T-cell (primary cell): ENCODE results near the gene CEP63. TPM values are rescaled to one million over a fixed set of nuclear protein-coding genes. Genes with fewer than 3 reads are reported as not detected.

Experiments used
- ATAC-seq, 4 experiments: fragments of 200-7000 bp in 3 of 4; fragments of 150-1000 bp in 1 of 4; cut with Tn5 transposase; replicated peaks in 1 of 4; 1 replicate in 3 of 4; 2 replicates in 1 of 4; pipeline ENCODE4 v1.10.0; 2021; ENCODE audit warnings: moderate library complexity in 3 of 4, mild to moderate bottlenecking in 2 of 4, moderate number of reproducible peaks in 1 of 4
- CTCF ChIA-PET, 2 donors: fragments of 300-600 bp; sonication (Branson Sonifier 250); formaldehyde crosslinking; loops; one replicate each; lab custom pipeline; 2022; ENCODE audit warnings: antibody characterized with exemption in 2 of 2; lab: Charles Lee
- POLR2A ChIA-PET, 2 donors: fragments of 300-600 bp; sonication (Branson Sonifier 250); formaldehyde crosslinking; loops; one replicate each; lab custom pipeline; 2022; ENCODE audit warnings: antibody characterized with exemption in 2 of 2; lab: Charles Lee
- DNase-seq, 35 experiments: peaks; one replicate each; pipeline versions ENCODE4 v3.0.0 to v3.0.0-alpha.2; 2013 to 2023
- H3K27ac ChIP-seq: one replicate; pipeline ENCODE4 v1.5.1; 2013; ENCODE audit warnings: low read length
- H3K27me3 ChIP-seq, 2 experiments: replicated peaks in 1 of 2; 1 replicate in 1 of 2; 2 replicates in 1 of 2; pipeline versions ENCODE4 v1.6.1 to v1.7.0; 2013; ENCODE audit warnings: low read length in 1 of 2, mixed read lengths in 1 of 2; ENCODE audit not compliant: control insufficient read depth in 2 of 2, insufficient read depth in 2 of 2; ENCODE audit errors: extremely low read depth in 1 of 2
- H3K36me3 ChIP-seq, 2 donors: 1 replicate in 1 of 2; 2 replicates in 1 of 2; pipeline versions ENCODE4 v1.6.1 to v1.7.0; 2013; ENCODE audit warnings: low read length in 1 of 2; ENCODE audit not compliant: control insufficient read depth in 2 of 2, insufficient read depth in 1 of 2; ENCODE audit errors: extremely low read depth in 1 of 2
- H3K4me1 ChIP-seq, 2 experiments: 1 replicate in 1 of 2; 2 replicates in 1 of 2; pipeline versions ENCODE4 v1.6.1 to v1.7.0; 2013; ENCODE audit warnings: low read length in 2 of 2, mixed read lengths in 1 of 2; ENCODE audit not compliant: insufficient read depth in 2 of 2, control insufficient read depth in 1 of 2; ENCODE audit errors: extremely low read depth in 1 of 2
- H3K4me3 ChIP-seq, 2 donors: 1 replicate in 1 of 2; 2 replicates in 1 of 2; pipeline versions ENCODE4 v1.5.1 to v1.7.0; 2013; ENCODE audit warnings: mild to moderate bottlenecking in 2 of 2, low read length in 1 of 2, moderate library complexity in 1 of 2; ENCODE audit not compliant: control insufficient read depth in 1 of 2; ENCODE audit errors: extremely low read depth in 1 of 2
- H3K9me3 ChIP-seq: 2 replicates; pipeline ENCODE4 v1.7.0; 2013
- H3K27ac Mint-ChIP-seq, 2 donors: one replicate each; pipeline ENCODE4 v1.8.0; 2020 to 2021; ENCODE audit warnings: mild to moderate bottlenecking in 2 of 2, mixed read lengths in 2 of 2
- H3K27me3 Mint-ChIP-seq, 2 donors: one replicate each; pipeline ENCODE4 v1.8.0; 2021 to 2022; ENCODE audit warnings: mixed read lengths in 2 of 2
- H3K36me3 Mint-ChIP-seq: one replicate; pipeline ENCODE4 v1.8.0; 2021; ENCODE audit warnings: mixed read lengths
- H3K4me1 Mint-ChIP-seq, 3 donors: one replicate each; pipeline ENCODE4 v1.8.0; 2020 to 2022; ENCODE audit warnings: mixed read lengths in 3 of 3, mild to moderate bottlenecking in 1 of 3
- H3K4me3 Mint-ChIP-seq, 3 donors: one replicate each; pipeline ENCODE4 v1.8.0; 2020 to 2022; ENCODE audit warnings: mild to moderate bottlenecking in 3 of 3, mixed read lengths in 3 of 3, moderate library complexity in 3 of 3
- H3K9me3 Mint-ChIP-seq, 3 donors: one replicate each; pipeline ENCODE4 v1.8.0; 2020 to 2022; ENCODE audit warnings: mixed read lengths in 3 of 3
- WGBS: methylation state at CpG from one replicate; pipeline ENCODE4 v1.1.5; 2013; ENCODE audit warnings: missing lambda C conversion rate; ENCODE audit not compliant: insufficient coverage; 5-methylcytosine and 5-hydroxymethylcytosine counted together
- total RNA-seq, 35 experiments: library from RNA in 6 of 35; stranded (reverse) in 6 of 35; fragments of 120-200 nt in 1 of 35; gene quantifications; one replicate each; pipeline versions ENCODE4 v1.2.1 to v1.2.4 and lab custom pipeline; 2013 to 2026

CEP63 gene
- total RNA-seq, 5 donors from 2014 or later (not counting 1 experiment from before 2014, with no cell fraction given): 21.7 to 26.1 (median 24.6) TPM

DNA sequence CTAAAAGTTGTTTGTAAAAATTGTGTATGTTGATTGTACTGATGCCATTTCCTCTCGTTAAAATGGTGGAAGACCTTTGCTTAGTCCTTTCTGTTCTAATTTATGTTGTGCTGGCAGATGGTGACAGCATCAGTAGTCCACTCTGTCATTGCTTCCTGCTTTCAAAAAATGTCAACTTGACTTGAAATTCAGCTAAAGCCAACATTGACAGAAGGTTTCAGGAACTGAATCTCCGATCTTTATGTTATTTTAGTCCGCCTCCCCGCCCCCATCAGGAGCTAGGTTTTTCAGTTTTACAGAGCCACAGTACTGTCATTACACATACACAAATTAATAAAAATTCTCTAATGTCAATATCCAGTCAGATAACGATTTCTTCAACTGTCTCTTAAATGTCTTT lies 1.5 kb downstream of the CEP63 start:
- peak overlapping the region in 1 of 2 donors; percentile 92 for H3K4me3 ChIP-seq
- H3K4me1 ChIP-seq: peaks cover 22 to 28% of the 10 kb centered on the region in 2 experiments
- Mint-ChIP-seq H3K27me3 (no peaks in the 10 kb centered on the region), H3K36me3 (peaks cover 4% of the 10 kb centered on the region), H3K4me1 (peaks cover 60 to 76% (median 62%) of the 10 kb centered on the region in 3 donors), H3K9me3 (peaks cover 0 to 3% (median 0%) of the 10 kb centered on the region in 3 donors), H3K4me3 (peak overlapping the region; percentile 93 to 98 (median 94)), H3K27ac (peak overlapping the region; percentile 68 to 75)
- ATAC-seq (no peak), DNase-seq (no peak)
- peaks cover 0 to 5% of the 10 kb centered on the region in 2 donors for H3K36me3 ChIP-seq
- H3K9me3 ChIP-seq: no peaks in the 10 kb centered on the region
- ChIA-PET POLR2A (no interaction called here), CTCF (interaction anchor here (0.5 to 4.6 kb wide), 6 partner anchors 10 to 908 kb away, joined by 3 to 21 read pairs (median 6); no protein-coding TSS in a partner anchor)
- H3K27me3 ChIP-seq: no peaks in the 10 kb centered on the region
- WGBS: 51% methylated on average over 4 of the region's 5 CpGs
- H3K27ac ChIP-seq: peak overlapping the region; percentile 10

DNA sequence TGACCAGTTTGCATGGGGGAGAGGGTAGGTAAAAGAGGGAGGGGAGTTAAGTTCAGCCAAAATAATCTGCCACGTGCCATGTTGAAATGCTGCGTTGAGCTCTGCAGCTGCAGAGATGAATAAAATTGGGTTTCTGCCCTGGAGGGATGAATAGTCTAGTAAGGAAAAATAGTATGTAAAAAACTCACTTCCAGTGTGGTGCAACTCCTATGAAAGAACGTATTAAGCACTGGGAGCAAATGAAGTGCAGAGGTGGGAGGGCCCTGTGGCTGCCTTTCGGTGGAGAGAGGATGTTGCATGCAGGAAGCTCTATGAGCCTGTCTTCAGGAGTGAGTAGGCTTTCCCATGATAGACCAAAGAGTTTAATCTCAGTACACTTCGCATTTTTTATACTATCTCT lies 8.6 kb downstream of the CEP63 start:
- CTCF ChIA-PET: interaction anchor here in 1 of 2 donors (1.0 to 1.8 kb wide), 3 partner anchors 10 to 186 kb away, joined by 3 to 7 read pairs (median 3); no protein-coding TSS in a partner anchor
- Mint-ChIP-seq H3K4me1 (peaks cover 63 to 70% (median 67%) of the 10 kb centered on the region in 3 donors), H3K27me3 (no peaks in the 10 kb centered on the region), H3K36me3 (peaks cover 46% of the 10 kb centered on the region), H3K4me3 (no peak overlapping the region), H3K9me3 (peaks cover 0 to 3% (median 0%) of the 10 kb centered on the region in 3 donors), H3K27ac (no peak overlapping the region)
- Histone ChIP-seq H3K27ac (no peak overlapping the region), H3K36me3 (peaks cover 0 to 8% of the 10 kb centered on the region in 2 donors), H3K4me3 (no peak overlapping the region), H3K9me3 (no peaks in the 10 kb centered on the region), H3K27me3 (no peaks in the 10 kb centered on the region), H3K4me1 (peaks cover 0 to 2% of the 10 kb centered on the region in 2 experiments)
- WGBS: 93% methylated on average over 3 of the region's 5 CpGs
- DNase-seq: no peak
- ATAC-seq: no peak
- POLR2A ChIA-PET: no interaction called here

DNA sequence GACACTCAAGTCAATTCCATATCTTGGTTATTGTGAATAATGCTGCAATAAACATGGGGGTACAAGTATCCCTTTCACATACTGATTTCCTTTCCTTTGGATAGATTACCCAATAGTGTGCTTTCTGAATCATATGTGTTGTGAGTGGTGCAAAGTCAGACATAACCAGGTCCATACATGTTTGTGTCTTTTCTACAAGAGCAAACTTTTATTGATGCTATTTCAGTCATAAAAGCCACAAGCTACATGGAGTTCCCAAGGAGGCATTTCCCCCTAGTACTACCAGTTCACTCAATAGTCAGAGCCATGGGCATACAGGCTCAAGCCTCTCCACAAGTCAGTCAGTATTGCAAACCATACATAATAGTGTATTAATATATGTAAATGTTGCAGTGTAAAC lies 10.1 kb downstream of the CEP63 start:
- no peak overlapping the region for H3K4me3 Mint-ChIP-seq
- ATAC-seq: no peak

DNA sequence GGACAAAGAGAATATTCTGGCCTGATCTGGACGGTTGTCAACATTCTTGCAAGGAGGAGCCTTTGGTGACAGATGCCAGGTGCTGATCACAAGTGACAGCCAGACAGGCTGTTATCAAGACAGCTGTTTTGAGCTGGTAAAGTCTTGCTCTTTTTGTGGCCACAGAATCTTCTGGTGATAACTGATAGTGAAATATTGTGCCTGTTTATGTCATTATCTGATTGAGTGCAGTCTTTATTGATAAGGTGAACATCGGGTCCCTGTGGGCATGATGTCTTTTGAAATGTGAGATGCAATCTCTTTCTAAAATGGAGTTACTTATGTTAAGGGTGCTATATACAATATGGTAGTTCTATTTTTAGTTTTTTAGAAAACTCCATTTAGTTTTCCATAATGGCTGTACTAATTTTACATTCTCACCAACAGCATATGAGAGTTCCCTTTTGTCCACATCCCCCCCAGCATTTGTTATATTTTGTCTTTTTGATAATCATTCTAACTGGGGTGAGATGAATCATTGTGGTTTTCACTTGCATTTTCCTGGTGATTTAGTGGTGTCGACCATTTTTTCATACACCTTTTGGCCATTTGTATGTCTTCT lies 10.7 kb downstream of the CEP63 start:
- DNase-seq (no peak), ATAC-seq (no peak)
- Histone ChIP-seq H3K36me3 (peaks cover 0 to 8% of the 10 kb centered on the region in 2 donors), H3K9me3 (no peaks in the 10 kb centered on the region), H3K4me3 (no peak overlapping the region), H3K4me1 (peaks cover 0 to 2% of the 10 kb centered on the region in 2 experiments), H3K27ac (no peak overlapping the region), H3K27me3 (no peaks in the 10 kb centered on the region)
- H3K4me3 Mint-ChIP-seq: no peak overlapping the region
- peaks cover 60 to 69% (median 68%) of the 10 kb centered on the region in 3 donors for H3K4me1 Mint-ChIP-seq
- CTCF ChIA-PET: interaction anchor here in 1 of 2 donors (0.6 to 0.7 kb wide), 2 partner anchors 196 to 336 kb away, joined by 3 to 4 read pairs; no protein-coding TSS in a partner anchor
- H3K27me3 Mint-ChIP-seq: no peaks in the 10 kb centered on the region
- H3K36me3 Mint-ChIP-seq: peaks cover 58% of the 10 kb centered on the region
- 64% methylated on average over 1 of the region's 3 CpGs for WGBS
- POLR2A ChIA-PET: no interaction called here
- peaks cover 0 to 7% (median 0%) of the 10 kb centered on the region in 3 donors for H3K9me3 Mint-ChIP-seq
- no peak overlapping the region for H3K27ac Mint-ChIP-seq

More for the DNA sequence above, 10.1 kb downstream of the CEP63 start:
- H3K4me3 ChIP-seq: no peak overlapping the region
- H3K4me1 ChIP-seq: peaks cover 0 to 2% of the 10 kb centered on the region in 2 experiments
- CTCF ChIA-PET: interaction anchor here in 1 of 2 donors (0.6 to 1.5 kb wide), 2 partner anchors 187 to 195 kb away, joined by 3 read pairs; no protein-coding TSS in a partner anchor
- Mint-ChIP-seq H3K27ac (no peak overlapping the region), H3K27me3 (no peaks in the 10 kb centered on the region), H3K36me3 (peaks cover 52% of the 10 kb centered on the region), H3K4me1 (peaks cover 60 to 68% (median 66%) of the 10 kb centered on the region in 3 donors), H3K9me3 (peaks cover 0 to 5% (median 0%) of the 10 kb centered on the region in 3 donors)
- POLR2A ChIA-PET: no interaction called here
- no peak for DNase-seq
- H3K9me3 ChIP-seq: no peaks in the 10 kb centered on the region
- no peaks in the 10 kb centered on the region for H3K27me3 ChIP-seq
- H3K36me3 ChIP-seq: peaks cover 0 to 8% of the 10 kb centered on the region in 2 donors
- H3K27ac ChIP-seq: no peak overlapping the region

DNA sequence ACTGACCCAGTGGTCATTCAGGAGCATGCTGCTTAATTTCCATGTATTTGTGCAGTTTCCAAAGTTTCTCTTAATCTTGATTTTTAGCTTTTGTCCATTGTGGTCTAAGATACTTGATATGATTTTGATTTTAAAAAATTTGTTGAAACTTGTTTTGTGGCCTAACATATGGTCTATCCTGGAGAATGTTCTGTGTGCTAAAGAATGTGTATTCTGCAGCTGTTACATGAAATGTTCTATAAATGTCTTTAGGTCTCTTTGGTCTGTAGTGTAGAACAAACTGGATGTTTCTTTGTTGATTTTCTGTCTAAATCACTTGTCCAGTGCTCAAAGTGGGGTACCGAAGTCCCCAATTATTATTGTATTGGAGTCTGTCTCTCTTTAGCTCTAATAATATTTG lies 17.4 kb downstream of the CEP63 start:
- no peaks in the 10 kb centered on the region for H3K27me3 Mint-ChIP-seq
- no peak overlapping the region for H3K27ac Mint-ChIP-seq
- H3K9me3 Mint-ChIP-seq: peaks cover 4 to 40% (median 21%) of the 10 kb centered on the region in 3 donors
- peaks cover 44 to 50% (median 49%) of the 10 kb centered on the region in 3 donors for H3K4me1 Mint-ChIP-seq
- no peaks in the 10 kb centered on the region for H3K4me1 ChIP-seq
- CTCF ChIA-PET: no interaction called here
- ATAC-seq (no peak), DNase-seq (no peak)
- H3K4me3 Mint-ChIP-seq: no peak overlapping the region
- H3K27ac ChIP-seq: no peak overlapping the region
- POLR2A ChIA-PET: no interaction called here
- no peaks in the 10 kb centered on the region for H3K27me3 ChIP-seq
- WGBS: no CpG with 5 or more reads among the region's 1 CpG
- H3K4me3 ChIP-seq: no peak overlapping the region
- H3K9me3 ChIP-seq: peaks cover 4% of the 10 kb centered on the region
- peaks cover 0 to 12% of the 10 kb centered on the region in 2 donors for H3K36me3 ChIP-seq
- peaks cover 78% of the 10 kb centered on the region for H3K36me3 Mint-ChIP-seq

DNA sequence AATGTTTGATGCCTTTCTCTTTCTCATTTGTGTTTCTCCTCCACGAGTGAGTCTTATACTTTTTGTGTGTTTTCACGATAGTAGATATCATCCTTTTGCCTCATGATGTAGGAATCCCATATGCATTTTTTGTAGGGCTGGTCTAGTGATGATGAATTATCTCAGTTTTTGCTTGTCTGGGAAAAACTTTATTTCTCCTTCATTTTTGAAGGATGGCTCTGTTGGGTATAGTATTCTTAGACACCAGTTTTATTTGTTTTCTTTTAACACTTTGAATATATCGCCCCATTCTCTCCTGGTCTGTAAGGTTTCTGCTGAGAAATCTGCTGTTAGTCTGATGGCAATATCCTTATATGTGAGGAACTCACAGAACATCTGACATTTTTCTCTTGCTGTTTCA lies 18.3 kb downstream of the CEP63 start:
- Histone ChIP-seq H3K9me3 (peaks cover 4% of the 10 kb centered on the region), H3K36me3 (peaks cover 0 to 13% of the 10 kb centered on the region in 2 donors), H3K4me1 (no peaks in the 10 kb centered on the region), H3K27ac (no peak overlapping the region), H3K4me3 (no peak overlapping the region), H3K27me3 (no peaks in the 10 kb centered on the region)
- H3K27ac Mint-ChIP-seq: no peak overlapping the region
- ATAC-seq (no peak), DNase-seq (no peak)
- POLR2A ChIA-PET: no interaction called here
- H3K36me3 Mint-ChIP-seq: peaks cover 77% of the 10 kb centered on the region
- WGBS: no CpG with 5 or more reads among the region's 3 CpGs
- CTCF ChIA-PET: interaction anchor here in 1 of 2 donors (0.6 kb wide), 1 partner anchor 72 kb away, joined by 3 read pairs; no protein-coding TSS in a partner anchor
- H3K9me3 Mint-ChIP-seq: peaks cover 4 to 40% (median 21%) of the 10 kb centered on the region in 3 donors
- peaks cover 35 to 48% (median 45%) of the 10 kb centered on the region in 3 donors for H3K4me1 Mint-ChIP-seq
- no peak overlapping the region for H3K4me3 Mint-ChIP-seq
- no peaks in the 10 kb centered on the region for H3K27me3 Mint-ChIP-seq
